ENCODE measurements around the gene HOXA2. TPM values are rescaled to one million over a fixed set of nuclear protein-coding genes. Genes with fewer than 3 reads are reported as not detected.

HOXA2 gene
- total and polyA plus RNA-seq, 4 donors = 0.05 to 0.13 (median 0.08) TPM

DNA sequence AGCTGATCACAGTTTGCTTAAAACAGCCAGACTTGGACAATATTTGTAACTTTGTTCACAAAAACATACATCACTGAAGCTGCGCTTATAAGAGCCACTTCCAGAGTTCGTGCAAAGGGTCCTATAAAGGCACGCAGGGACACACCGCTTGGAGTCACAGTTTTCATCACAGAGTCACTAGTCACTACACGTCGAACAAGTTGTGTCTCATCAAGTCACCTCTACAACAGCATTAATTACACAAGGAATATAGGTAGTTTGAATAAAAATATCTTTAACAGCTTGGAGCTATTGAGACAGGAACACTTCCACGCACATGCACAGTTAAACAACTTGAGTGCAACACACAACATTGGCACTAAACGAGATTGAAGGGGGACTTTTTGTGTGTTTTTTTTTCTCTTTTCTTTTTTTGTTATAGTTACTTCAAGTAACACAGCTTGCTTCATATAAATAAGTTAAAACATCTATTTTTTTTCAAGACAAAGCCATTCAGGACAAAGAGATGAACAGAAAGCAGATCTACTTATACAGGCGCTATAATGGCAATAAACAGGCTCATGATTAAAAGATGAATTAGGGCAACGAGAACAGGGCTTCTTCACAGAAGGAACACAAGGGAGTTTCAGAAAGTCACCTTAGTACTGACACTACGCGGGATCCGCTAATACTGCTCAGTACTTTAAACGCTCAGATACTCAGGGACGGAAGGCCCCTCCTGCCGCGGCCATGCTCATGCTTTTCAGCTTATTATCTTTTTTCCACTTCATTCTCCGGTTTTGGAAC lies 38.8 kb upstream of the HOXA2 start:
- WGBS = 34% methylated on average over 18 of the region's 18 CpGs
- Histone ChIP-seq H3K27ac (ENCODE audit: low read depth in 1 of 2, low read length in 2 of 2) (no peak overlapping the region), H3K4me1 (ENCODE audit: control insufficient read depth in 4 of 4, insufficient read depth in 4 of 4, low read length in 3 of 4) (peaks cover 0 to 14% (median 8%) of the 10 kb centered on the region in 4 donors), H3K9ac (ENCODE audit: low read depth in 1 of 2, low read length in 2 of 2) (no peak overlapping the region), H3K9me3 (ENCODE audit: control insufficient read depth in 4 of 4, low read length in 3 of 4) (peaks cover 0 to 11% (median 0%) of the 10 kb centered on the region in 4 donors), H3K27me3 (ENCODE audit: control insufficient read depth in 4 of 4, insufficient read depth in 4 of 4, low read length in 3 of 4) (peaks cover 6 to 27% (median 14%) of the 10 kb centered on the region in 4 donors), H3K36me3 (ENCODE audit: control insufficient read depth in 4 of 4, insufficient read depth in 3 of 4, low read depth in 1 of 4, low read length in 3 of 4) (no peaks in the 10 kb centered on the region), H3K4me3 (ENCODE audit: low read depth in 1 of 3, low read length in 3 of 3) (no peak overlapping the region)
- TF ChIP-seq, protein P1, sequence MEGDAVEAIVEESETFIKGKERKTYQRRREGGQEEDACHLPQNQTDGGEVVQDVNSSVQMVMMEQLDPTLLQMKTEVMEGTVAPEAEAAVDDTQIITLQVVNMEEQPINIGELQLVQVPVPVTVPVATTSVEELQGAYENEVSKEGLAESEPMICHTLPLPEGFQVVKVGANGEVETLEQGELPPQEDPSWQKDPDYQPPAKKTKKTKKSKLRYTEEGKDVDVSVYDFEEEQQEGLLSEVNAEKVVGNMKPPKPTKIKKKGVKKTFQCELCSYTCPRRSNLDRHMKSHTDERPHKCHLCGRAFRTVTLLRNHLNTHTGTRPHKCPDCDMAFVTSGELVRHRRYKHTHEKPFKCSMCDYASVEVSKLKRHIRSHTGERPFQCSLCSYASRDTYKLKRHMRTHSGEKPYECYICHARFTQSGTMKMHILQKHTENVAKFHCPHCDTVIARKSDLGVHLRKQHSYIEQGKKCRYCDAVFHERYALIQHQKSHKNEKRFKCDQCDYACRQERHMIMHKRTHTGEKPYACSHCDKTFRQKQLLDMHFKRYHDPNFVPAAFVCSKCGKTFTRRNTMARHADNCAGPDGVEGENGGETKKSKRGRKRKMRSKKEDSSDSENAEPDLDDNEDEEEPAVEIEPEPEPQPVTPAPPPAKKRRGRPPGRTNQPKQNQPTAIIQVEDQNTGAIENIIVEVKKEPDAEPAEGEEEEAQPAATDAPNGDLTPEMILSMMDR (IDR thresholded peaks at IDR 0.05; ENCODE audit: low read depth, low read length, missing input control) = no peak
- TF ChIP-seq RAD21 (IDR thresholded peaks at IDR 0.05) = no peak
- TF ChIP-seq YY1 (IDR thresholded peaks at IDR 0.05) = no peak
- TF ChIP-seq, protein P2, sequence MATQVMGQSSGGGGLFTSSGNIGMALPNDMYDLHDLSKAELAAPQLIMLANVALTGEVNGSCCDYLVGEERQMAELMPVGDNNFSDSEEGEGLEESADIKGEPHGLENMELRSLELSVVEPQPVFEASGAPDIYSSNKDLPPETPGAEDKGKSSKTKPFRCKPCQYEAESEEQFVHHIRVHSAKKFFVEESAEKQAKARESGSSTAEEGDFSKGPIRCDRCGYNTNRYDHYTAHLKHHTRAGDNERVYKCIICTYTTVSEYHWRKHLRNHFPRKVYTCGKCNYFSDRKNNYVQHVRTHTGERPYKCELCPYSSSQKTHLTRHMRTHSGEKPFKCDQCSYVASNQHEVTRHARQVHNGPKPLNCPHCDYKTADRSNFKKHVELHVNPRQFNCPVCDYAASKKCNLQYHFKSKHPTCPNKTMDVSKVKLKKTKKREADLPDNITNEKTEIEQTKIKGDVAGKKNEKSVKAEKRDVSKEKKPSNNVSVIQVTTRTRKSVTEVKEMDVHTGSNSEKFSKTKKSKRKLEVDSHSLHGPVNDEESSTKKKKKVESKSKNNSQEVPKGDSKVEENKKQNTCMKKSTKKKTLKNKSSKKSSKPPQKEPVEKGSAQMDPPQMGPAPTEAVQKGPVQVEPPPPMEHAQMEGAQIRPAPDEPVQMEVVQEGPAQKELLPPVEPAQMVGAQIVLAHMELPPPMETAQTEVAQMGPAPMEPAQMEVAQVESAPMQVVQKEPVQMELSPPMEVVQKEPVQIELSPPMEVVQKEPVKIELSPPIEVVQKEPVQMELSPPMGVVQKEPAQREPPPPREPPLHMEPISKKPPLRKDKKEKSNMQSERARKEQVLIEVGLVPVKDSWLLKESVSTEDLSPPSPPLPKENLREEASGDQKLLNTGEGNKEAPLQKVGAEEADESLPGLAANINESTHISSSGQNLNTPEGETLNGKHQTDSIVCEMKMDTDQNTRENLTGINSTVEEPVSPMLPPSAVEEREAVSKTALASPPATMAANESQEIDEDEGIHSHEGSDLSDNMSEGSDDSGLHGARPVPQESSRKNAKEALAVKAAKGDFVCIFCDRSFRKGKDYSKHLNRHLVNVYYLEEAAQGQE (IDR thresholded peaks at IDR 0.05) = no peak
- TF ChIP-seq NR2F2 (IDR thresholded peaks at IDR 0.05) = no peak
- TF ChIP-seq SP1 (IDR thresholded peaks at IDR 0.05) = no peak
- TF ChIP-seq, protein P3, sequence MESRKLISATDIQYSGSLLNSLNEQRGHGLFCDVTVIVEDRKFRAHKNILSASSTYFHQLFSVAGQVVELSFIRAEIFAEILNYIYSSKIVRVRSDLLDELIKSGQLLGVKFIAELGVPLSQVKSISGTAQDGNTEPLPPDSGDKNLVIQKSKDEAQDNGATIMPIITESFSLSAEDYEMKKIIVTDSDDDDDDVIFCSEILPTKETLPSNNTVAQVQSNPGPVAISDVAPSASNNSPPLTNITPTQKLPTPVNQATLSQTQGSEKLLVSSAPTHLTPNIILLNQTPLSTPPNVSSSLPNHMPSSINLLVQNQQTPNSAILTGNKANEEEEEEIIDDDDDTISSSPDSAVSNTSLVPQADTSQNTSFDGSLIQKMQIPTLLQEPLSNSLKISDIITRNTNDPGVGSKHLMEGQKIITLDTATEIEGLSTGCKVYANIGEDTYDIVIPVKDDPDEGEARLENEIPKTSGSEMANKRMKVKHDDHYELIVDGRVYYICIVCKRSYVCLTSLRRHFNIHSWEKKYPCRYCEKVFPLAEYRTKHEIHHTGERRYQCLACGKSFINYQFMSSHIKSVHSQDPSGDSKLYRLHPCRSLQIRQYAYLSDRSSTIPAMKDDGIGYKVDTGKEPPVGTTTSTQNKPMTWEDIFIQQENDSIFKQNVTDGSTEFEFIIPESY (IDR thresholded peaks at IDR 0.05) = no peak
- no peak for TF ChIP-seq HNF4A (conservative IDR thresholded peaks at IDR 0.05)
- TF ChIP-seq, protein P4, sequence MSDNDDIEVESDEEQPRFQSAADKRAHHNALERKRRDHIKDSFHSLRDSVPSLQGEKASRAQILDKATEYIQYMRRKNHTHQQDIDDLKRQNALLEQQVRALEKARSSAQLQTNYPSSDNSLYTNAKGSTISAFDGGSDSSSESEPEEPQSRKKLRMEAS (IDR thresholded peaks at IDR 0.05) = no peak
- TF ChIP-seq HNF4G (IDR thresholded peaks at IDR 0.05) = no peak
- TF ChIP-seq, protein P5, sequence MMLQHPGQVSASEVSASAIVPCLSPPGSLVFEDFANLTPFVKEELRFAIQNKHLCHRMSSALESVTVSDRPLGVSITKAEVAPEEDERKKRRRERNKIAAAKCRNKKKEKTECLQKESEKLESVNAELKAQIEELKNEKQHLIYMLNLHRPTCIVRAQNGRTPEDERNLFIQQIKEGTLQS (IDR thresholded peaks at IDR 0.05) = no peak
- no peak for TF ChIP-seq RXRA (IDR thresholded peaks at IDR 0.05)
- TF ChIP-seq TAF1 (conservative IDR thresholded peaks at IDR 0.05) = no peak
- TF ChIP-seq FOXA2 (IDR thresholded peaks at IDR 0.05) = no peak
- no peak for TF ChIP-seq JUND (IDR thresholded peaks at IDR 0.05)
- TF ChIP-seq EGR1 (IDR thresholded peaks at IDR 0.05; ENCODE audit: low read depth in 2 of 2) = no peak
- no peak for TF ChIP-seq FOXA1 (IDR thresholded peaks at IDR 0.05)
- TF ChIP-seq GABPA (IDR thresholded peaks at IDR 0.05 in 1 of 2, conservative IDR thresholded peaks at IDR 0.05 in 1 of 2) = no peak
- no peak for DNase-seq (ENCODE audit: low spot score)
